GM23338 (cell line): ENCODE data around the gene TRAK1.

ENCODE experiments used
- CREB1 ChIP-seq: fragments of 250-450 bp; sonication (Bioruptor Pico); IDR thresholded peaks from 2 replicates; pipeline ENCODE4 v1.5.0; 2020; ENCODE audit warnings: low read depth, mild to moderate bottlenecking, moderate library complexity
- EZH2 ChIP-seq: fragments of 200-600 bp; sonication (generic); IDR thresholded peaks from one replicate; pipeline ENCODE4 v1.8.0; 2017; ENCODE audit warnings: antibody characterized with exemption, mild to moderate bottlenecking, low read depth; ENCODE audit not compliant: unreplicated experiment
- EZH2phosphoT487 ChIP-seq: fragments of 200-600 bp; sonication (generic); IDR thresholded peaks from one replicate; pipeline ENCODE4 v1.8.1; 2018; ENCODE audit warnings: antibody characterized with exemption; ENCODE audit not compliant: unreplicated experiment
- JUNB ChIP-seq: IDR thresholded peaks from one replicate; pipeline ENCODE4 v1.6.1; 2016; ENCODE audit warnings: antibody characterized with exemption; ENCODE audit not compliant: unreplicated experiment
- POLR2AphosphoS5 ChIP-seq: IDR thresholded peaks from 2 replicates; pipeline ENCODE4 v1.6.1; 2016; ENCODE audit warnings: antibody characterized with exemption, low read depth
- REST ChIP-seq: IDR thresholded peaks from one replicate; pipeline ENCODE4 v1.6.1; 2018; ENCODE audit warnings: antibody characterized with exemption; ENCODE audit not compliant: unreplicated experiment
- STAT1 ChIP-seq: IDR thresholded peaks from one replicate; pipeline ENCODE4 v1.6.1; 2016; ENCODE audit warnings: antibody characterized with exemption; ENCODE audit not compliant: unreplicated experiment
- TF ChIP-seq, protein P1 (sequence below), 2 experiments: fragments of 200-600 bp in 1 of 2; sonication (generic) in 1 of 2; conservative IDR thresholded peaks; 2 replicates each; pipeline versions ENCODE4 v1.5.1 to v1.6.1; 2016 to 2017; ENCODE audit warnings: antibody characterized with exemption in 2 of 2, low read depth in 2 of 2, mild to moderate bottlenecking in 2 of 2, moderate library complexity in 1 of 2

GRCh38 chr3:42224658-42225421, 133.7 kb downstream of the TRAK1 start:
- TF ChIP-seq, protein P1, sequence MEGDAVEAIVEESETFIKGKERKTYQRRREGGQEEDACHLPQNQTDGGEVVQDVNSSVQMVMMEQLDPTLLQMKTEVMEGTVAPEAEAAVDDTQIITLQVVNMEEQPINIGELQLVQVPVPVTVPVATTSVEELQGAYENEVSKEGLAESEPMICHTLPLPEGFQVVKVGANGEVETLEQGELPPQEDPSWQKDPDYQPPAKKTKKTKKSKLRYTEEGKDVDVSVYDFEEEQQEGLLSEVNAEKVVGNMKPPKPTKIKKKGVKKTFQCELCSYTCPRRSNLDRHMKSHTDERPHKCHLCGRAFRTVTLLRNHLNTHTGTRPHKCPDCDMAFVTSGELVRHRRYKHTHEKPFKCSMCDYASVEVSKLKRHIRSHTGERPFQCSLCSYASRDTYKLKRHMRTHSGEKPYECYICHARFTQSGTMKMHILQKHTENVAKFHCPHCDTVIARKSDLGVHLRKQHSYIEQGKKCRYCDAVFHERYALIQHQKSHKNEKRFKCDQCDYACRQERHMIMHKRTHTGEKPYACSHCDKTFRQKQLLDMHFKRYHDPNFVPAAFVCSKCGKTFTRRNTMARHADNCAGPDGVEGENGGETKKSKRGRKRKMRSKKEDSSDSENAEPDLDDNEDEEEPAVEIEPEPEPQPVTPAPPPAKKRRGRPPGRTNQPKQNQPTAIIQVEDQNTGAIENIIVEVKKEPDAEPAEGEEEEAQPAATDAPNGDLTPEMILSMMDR (conservative IDR thresholded peaks at IDR 0.05; ENCODE audit: low read depth in 2 of 2): no peak
- no peak for TF ChIP-seq EZH2
- no peak for TF ChIP-seq POLR2AphosphoS5
- TF ChIP-seq REST: no peak
- TF ChIP-seq EZH2phosphoT487: no peak
- no peak for TF ChIP-seq STAT1
- no peak for TF ChIP-seq CREB1 (CRISPR knock-in tag)
- TF ChIP-seq JUNB: no peak
